ENCODE data around the gene TLL2. TPM values are rescaled to one million over a fixed set of nuclear protein-coding genes. Genes with fewer than 3 reads are reported as not detected.

TLL2 gene
- total and polyA plus RNA-seq, 7 experiments from 2014 or later: 0.24 TPM; not detected in 6

- ATAC-seq (no peak), DNase-seq (no peak)
- CTCF ChIA-PET: interaction anchor here (0.9 kb wide), 1 partner anchor 13 kb away, joined by 4 read pairs; no protein-coding TSS in a partner anchor
- Histone ChIP-seq H3K27ac (ENCODE audit: low read depth, low read length) (no peak within 1 kb of the TSS), H3K9me3 (ENCODE audit: control insufficient read depth in 2 of 3, low read length in 3 of 3) (no peaks in the 10 kb centered on the region), H3K36me3 (ENCODE audit: control insufficient read depth in 2 of 3, insufficient read depth in 3 of 3, low read length in 3 of 3) (no peaks in the 10 kb centered on the region), H3K4me1 (ENCODE audit: control insufficient read depth in 2 of 2, insufficient read depth in 2 of 2, low read length in 2 of 2) (no peaks in the 10 kb centered on the region), H3K4me3 (ENCODE audit: low read length) (no peak within 1 kb of the TSS), H3K27me3 (ENCODE audit: control insufficient read depth in 2 of 2, insufficient read depth in 2 of 2, low read length in 2 of 2) (no peaks in the 10 kb centered on the region)
- peaks cover 4 to 16% (median 7%) of the 10 kb centered on the region in 5 donors for H3K27me3 Mint-ChIP-seq
- no peaks in the 10 kb centered on the region for H3K4me1 Mint-ChIP-seq
- POLR2A ChIA-PET: no interaction called here
- H3K27ac Mint-ChIP-seq: peak within 1 kb of the TSS in 1 of 9 donors; percentile 6
- H3K9me3 Mint-ChIP-seq: no peaks in the 10 kb centered on the region
- H3K4me3 Mint-ChIP-seq: no peak within 1 kb of the TSS
- intact Hi-C loops (cut with micrococcal nuclease): no loop called here
- H3K36me3 Mint-ChIP-seq: no peaks in the 10 kb centered on the region
These were observed 154.7 kb downstream of the TLL2 start, which contains the start of gene OPALIN for GRCh38 chr10:96358851-96359540. Gene OPALIN, minus strand, starts transcription at chr10:96359002. Its CDS starts 106 bp downstream, at chr10:96358896.

- no peak for ATAC-seq
- POLR2A ChIA-PET: no interaction called here
- H3K9me3 ChIP-seq (ENCODE audit: control insufficient read depth in 2 of 3, low read length in 3 of 3): no peaks in the 10 kb centered on the region
These were observed 156.6 kb downstream of the TLL2 start for GRCh38 chr10:96357038-96357620.

GRCh38 chr10:96352582-96352981 lies 161.1 kb downstream of the TLL2 start:
- intact Hi-C loops (cut with micrococcal nuclease): no loop called here
- Histone ChIP-seq H3K36me3 (ENCODE audit: control insufficient read depth in 2 of 3, insufficient read depth in 3 of 3, low read length in 3 of 3) (no peaks in the 10 kb centered on the region), H3K27ac (ENCODE audit: low read depth, low read length) (no peak overlapping the region), H3K27me3 (ENCODE audit: control insufficient read depth in 2 of 2, insufficient read depth in 2 of 2, low read length in 2 of 2) (no peaks in the 10 kb centered on the region), H3K9me3 (ENCODE audit: control insufficient read depth in 2 of 3, low read length in 3 of 3) (no peaks in the 10 kb centered on the region), H3K4me3 (ENCODE audit: low read length) (no peak overlapping the region), H3K4me1 (ENCODE audit: control insufficient read depth in 2 of 2, insufficient read depth in 2 of 2, low read length in 2 of 2) (no peaks in the 10 kb centered on the region)
- ATAC-seq (no peak), DNase-seq (no peak)
- H3K27ac Mint-ChIP-seq: no peak overlapping the region
- H3K4me3 Mint-ChIP-seq: no peak overlapping the region
- H3K36me3 Mint-ChIP-seq: no peaks in the 10 kb centered on the region
- no peaks in the 10 kb centered on the region for H3K4me1 Mint-ChIP-seq
- CTCF ChIA-PET: interaction anchor here (0.7 kb wide), 3 partner anchors 13 to 412 kb away, joined by 3 to 9 read pairs (median 8); no protein-coding TSS in a partner anchor
- POLR2A ChIA-PET: no interaction called here
- peaks cover 16 to 26% (median 18%) of the 10 kb centered on the region in 5 donors for H3K27me3 Mint-ChIP-seq
- no peaks in the 10 kb centered on the region for H3K9me3 Mint-ChIP-seq

More at GRCh38 chr10:96357038-96357620, 156.6 kb downstream of the TLL2 start:
- CTCF ChIA-PET: no interaction called here
- no peaks in the 10 kb centered on the region for H3K27me3 ChIP-seq (ENCODE audit: control insufficient read depth in 2 of 2, insufficient read depth in 2 of 2, low read length in 2 of 2)
- intact Hi-C loops (cut with micrococcal nuclease): no loop called here
- H3K36me3 Mint-ChIP-seq: no peaks in the 10 kb centered on the region
- H3K9me3 Mint-ChIP-seq: no peaks in the 10 kb centered on the region
- no peak for DNase-seq
- H3K27me3 Mint-ChIP-seq: peaks cover 2 to 20% (median 15%) of the 10 kb centered on the region in 5 donors
- H3K36me3 ChIP-seq (ENCODE audit: control insufficient read depth in 2 of 3, insufficient read depth in 3 of 3, low read length in 3 of 3): no peaks in the 10 kb centered on the region
- no peak overlapping the region for H3K27ac ChIP-seq (ENCODE audit: low read depth, low read length)
- no peaks in the 10 kb centered on the region for H3K4me1 Mint-ChIP-seq
- no peak overlapping the region for H3K4me3 Mint-ChIP-seq
- no peak overlapping the region for H3K27ac Mint-ChIP-seq
- no peaks in the 10 kb centered on the region for H3K4me1 ChIP-seq (ENCODE audit: control insufficient read depth in 2 of 2, insufficient read depth in 2 of 2, low read length in 2 of 2)
- no peak overlapping the region for H3K4me3 ChIP-seq (ENCODE audit: low read length)

- CTCF ChIA-PET: interaction anchor here (0.7 kb wide), 2 partner anchors 15 to 412 kb away, joined by 8 to 9 read pairs; no protein-coding TSS in a partner anchor
- peaks cover 15 to 32% (median 18%) of the 10 kb centered on the region in 5 donors for H3K27me3 Mint-ChIP-seq
These were observed 161.7 kb downstream of the TLL2 start for GRCh38 chr10:96352027-96352426.

GRCh38 chr10:96346295-96346694 lies 167.4 kb downstream of the TLL2 start:
- no peak overlapping the region for H3K4me3 Mint-ChIP-seq
- peaks cover 0 to 4% (median 3%) of the 10 kb centered on the region in 5 donors for H3K36me3 Mint-ChIP-seq
- no peak overlapping the region for H3K27ac Mint-ChIP-seq
- peaks cover 0 to 9% (median 4%) of the 10 kb centered on the region in 11 donors for H3K9me3 Mint-ChIP-seq
- intact Hi-C loops (cut with micrococcal nuclease): no loop called here
- peaks cover 3 to 28% (median 18%) of the 10 kb centered on the region in 5 donors for H3K27me3 Mint-ChIP-seq
- Histone ChIP-seq H3K27ac (ENCODE audit: low read depth, low read length) (no peak overlapping the region), H3K36me3 (ENCODE audit: control insufficient read depth in 2 of 3, insufficient read depth in 3 of 3, low read length in 3 of 3) (no peaks in the 10 kb centered on the region), H3K9me3 (ENCODE audit: control insufficient read depth in 2 of 3, low read length in 3 of 3) (no peaks in the 10 kb centered on the region), H3K27me3 (ENCODE audit: control insufficient read depth in 2 of 2, insufficient read depth in 2 of 2, low read length in 2 of 2) (no peaks in the 10 kb centered on the region), H3K4me1 (ENCODE audit: control insufficient read depth in 2 of 2, insufficient read depth in 2 of 2, low read length in 2 of 2) (no peaks in the 10 kb centered on the region), H3K4me3 (ENCODE audit: low read length) (no peak overlapping the region)
- ChIA-PET CTCF (no interaction called here), POLR2A (no interaction called here)
- no peak for DNase-seq
- no peak for ATAC-seq
- H3K4me1 Mint-ChIP-seq: no peaks in the 10 kb centered on the region

More at GRCh38 chr10:96352027-96352426, 161.7 kb downstream of the TLL2 start:
- POLR2A ChIA-PET: no interaction called here
- Mint-ChIP-seq H3K36me3 (no peaks in the 10 kb centered on the region), H3K9me3 (peaks cover 0 to 5% (median 0%) of the 10 kb centered on the region in 11 donors), H3K4me1 (no peaks in the 10 kb centered on the region), H3K4me3 (no peak overlapping the region), H3K27ac (no peak overlapping the region)
- no peaks in the 10 kb centered on the region for H3K27me3 ChIP-seq (ENCODE audit: control insufficient read depth in 2 of 2, insufficient read depth in 2 of 2, low read length in 2 of 2)
- H3K4me1 ChIP-seq (ENCODE audit: control insufficient read depth in 2 of 2, insufficient read depth in 2 of 2, low read length in 2 of 2): no peaks in the 10 kb centered on the region
- H3K4me3 ChIP-seq (ENCODE audit: low read length): no peak overlapping the region
- no peaks in the 10 kb centered on the region for H3K9me3 ChIP-seq (ENCODE audit: control insufficient read depth in 2 of 3, low read length in 3 of 3)
- no peaks in the 10 kb centered on the region for H3K36me3 ChIP-seq (ENCODE audit: control insufficient read depth in 2 of 3, insufficient read depth in 3 of 3, low read length in 3 of 3)
- DNase-seq (no peak), ATAC-seq (no peak)
- intact Hi-C loops (cut with micrococcal nuclease): no loop called here
- no peak overlapping the region for H3K27ac ChIP-seq (ENCODE audit: low read depth, low read length)

- POLR2A ChIA-PET: no interaction called here
- intact Hi-C loops (cut with micrococcal nuclease): no loop called here
These were observed 168.5 kb downstream of the TLL2 start for GRCh38 chr10:96345222-96345621.

More at GRCh38 chr10:96345222-96345621, 168.5 kb downstream of the TLL2 start:
- Histone ChIP-seq H3K36me3 (ENCODE audit: control insufficient read depth in 2 of 3, insufficient read depth in 3 of 3, low read length in 3 of 3) (no peaks in the 10 kb centered on the region), H3K4me1 (ENCODE audit: control insufficient read depth in 2 of 2, insufficient read depth in 2 of 2, low read length in 2 of 2) (no peaks in the 10 kb centered on the region), H3K27me3 (ENCODE audit: control insufficient read depth in 2 of 2, insufficient read depth in 2 of 2, low read length in 2 of 2) (no peaks in the 10 kb centered on the region), H3K9me3 (ENCODE audit: control insufficient read depth in 2 of 3, low read length in 3 of 3) (no peaks in the 10 kb centered on the region), H3K4me3 (ENCODE audit: low read length) (no peak overlapping the region), H3K27ac (ENCODE audit: low read depth, low read length) (no peak overlapping the region)
- Mint-ChIP-seq H3K4me1 (peaks cover 0 to 3% (median 0%) of the 10 kb centered on the region in 7 donors), H3K27me3 (peaks cover 0 to 23% (median 17%) of the 10 kb centered on the region in 5 donors), H3K36me3 (peaks cover 0 to 4% (median 3%) of the 10 kb centered on the region in 5 donors), H3K9me3 (peaks cover 0 to 9% (median 4%) of the 10 kb centered on the region in 11 donors), H3K4me3 (no peak overlapping the region), H3K27ac (no peak overlapping the region)
- ATAC-seq (no peak), DNase-seq (no peak)
- CTCF ChIA-PET: no interaction called here
